ENCODE measurements around the gene SHISA4.
A peak's percentile ranks its signal among the peaks of the same experiment; 100 is the strongest.

The SHISA4 gene

DNA sequence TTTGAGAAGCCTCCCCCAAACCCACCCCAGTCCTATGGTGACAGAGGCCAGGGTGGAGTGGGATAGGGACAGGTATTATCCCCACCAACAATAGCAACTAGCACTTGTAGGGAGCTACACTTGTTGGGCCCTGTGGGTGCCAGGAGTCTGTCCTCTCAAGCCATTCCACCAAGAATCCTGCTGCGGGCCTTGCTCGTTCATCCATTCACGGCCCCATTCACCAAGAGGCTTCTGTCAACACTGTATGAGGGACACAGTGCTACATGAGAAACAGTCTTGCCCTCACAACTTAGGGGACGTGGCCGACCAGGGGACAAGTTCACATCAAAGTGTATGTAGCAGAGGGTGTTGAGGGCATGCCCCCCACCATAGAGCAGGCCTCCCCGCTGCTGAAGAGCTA, 18.9 kb downstream of the SHISA4 start:
- H3K4me3 ChIP-seq (ENCODE audit: low read depth, low read length), result no peak overlapping the region
- no peaks in the 10 kb centered on the region for H3K27me3 ChIP-seq (ENCODE audit: insufficient read depth, low read length)
- H2AFZ ChIP-seq (ENCODE audit: low read length, unreplicated experiment), result no peak overlapping the region
- no peak overlapping the region for H3K27ac ChIP-seq (ENCODE audit: low read depth, low read length)
- peaks cover 31% of the 10 kb centered on the region for H3K4me1 ChIP-seq (ENCODE audit: control insufficient read depth, insufficient read depth, low read length, unreplicated experiment)
- H3K36me3 ChIP-seq (ENCODE audit: insufficient read depth, low read length), result no peaks in the 10 kb centered on the region
- H3K79me2 ChIP-seq (ENCODE audit: control insufficient read depth, insufficient read depth, low read length, unreplicated experiment), result no peaks in the 10 kb centered on the region

DNA sequence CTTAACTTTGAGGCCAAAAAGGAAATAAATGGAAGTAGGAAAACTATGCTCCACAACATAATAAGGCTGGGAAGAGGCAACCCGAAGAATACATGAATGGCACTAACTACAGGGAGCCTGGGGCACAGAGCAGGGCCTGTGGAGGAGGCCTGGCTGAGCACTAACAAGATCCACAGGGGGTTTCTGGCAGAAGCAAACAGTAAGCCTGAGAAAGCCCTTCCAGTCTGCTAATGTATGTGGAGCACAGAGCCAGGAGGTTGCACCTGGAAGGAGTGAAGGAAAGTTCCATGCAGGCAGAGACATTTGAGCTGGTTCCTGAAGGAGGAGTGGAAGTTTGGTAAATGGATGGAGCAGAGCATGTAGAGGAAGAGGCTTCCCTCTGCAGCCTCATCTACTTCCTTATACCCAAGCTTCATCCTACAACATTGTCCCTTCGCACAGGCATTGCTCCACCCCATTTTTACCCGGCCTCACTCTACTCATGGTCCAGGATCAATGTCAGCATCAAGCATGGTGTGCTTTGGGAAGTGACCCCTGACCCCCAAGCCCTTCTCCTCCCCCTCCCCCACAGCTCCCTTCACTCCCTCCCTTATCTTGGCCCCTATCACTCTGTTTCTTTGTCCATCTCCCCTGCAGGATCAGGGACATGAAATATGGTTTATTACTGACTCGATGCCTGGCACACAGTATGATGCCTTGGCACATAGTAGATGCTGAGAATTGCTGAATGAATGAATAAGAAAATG, 23.3 kb downstream of the SHISA4 start:
- Histone ChIP-seq H3K4me1 (ENCODE audit: control insufficient read depth, insufficient read depth, low read length, unreplicated experiment) (peaks cover 11% of the 10 kb centered on the region), H3K36me3 (ENCODE audit: insufficient read depth, low read length) (no peaks in the 10 kb centered on the region), H3K27me3 (ENCODE audit: insufficient read depth, low read length) (no peaks in the 10 kb centered on the region), H3K4me3 (ENCODE audit: low read depth, low read length) (no peak overlapping the region), H3K27ac (ENCODE audit: low read depth, low read length) (no peak overlapping the region), H2AFZ (ENCODE audit: low read length, unreplicated experiment) (no peak overlapping the region), H3K79me2 (ENCODE audit: control insufficient read depth, insufficient read depth, low read length, unreplicated experiment) (no peaks in the 10 kb centered on the region)

DNA sequence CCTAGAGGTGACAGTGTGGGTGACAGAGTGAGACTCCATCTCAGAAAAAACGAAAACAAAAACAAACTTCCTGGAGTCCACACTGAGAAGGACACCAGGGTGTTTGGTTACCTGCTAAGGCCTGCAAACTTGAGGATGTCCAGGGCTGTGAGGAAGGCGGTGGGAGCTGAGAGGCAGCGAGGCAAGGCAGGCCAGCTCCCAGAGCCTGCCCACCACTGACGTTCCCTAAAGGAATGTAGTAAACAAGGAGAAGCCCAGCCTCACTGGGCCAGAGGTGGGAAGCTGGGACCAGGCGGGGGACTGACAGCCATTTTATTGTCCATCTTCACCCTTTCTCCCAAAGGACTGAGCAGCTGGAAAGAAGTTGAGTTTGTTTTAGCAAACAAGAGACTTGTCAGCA, 24.1 kb downstream of the SHISA4 start:
- Histone ChIP-seq H3K79me2 (ENCODE audit: control insufficient read depth, insufficient read depth, low read length, unreplicated experiment) (no peaks in the 10 kb centered on the region), H3K27me3 (ENCODE audit: insufficient read depth, low read length) (no peaks in the 10 kb centered on the region), H2AFZ (ENCODE audit: low read length, unreplicated experiment) (no peak overlapping the region), H3K4me3 (ENCODE audit: low read depth, low read length) (no peak overlapping the region), H3K36me3 (ENCODE audit: insufficient read depth, low read length) (no peaks in the 10 kb centered on the region), H3K27ac (ENCODE audit: low read depth, low read length) (no peak overlapping the region), H3K4me1 (ENCODE audit: control insufficient read depth, insufficient read depth, low read length, unreplicated experiment) (peaks cover 19% of the 10 kb centered on the region)

DNA sequence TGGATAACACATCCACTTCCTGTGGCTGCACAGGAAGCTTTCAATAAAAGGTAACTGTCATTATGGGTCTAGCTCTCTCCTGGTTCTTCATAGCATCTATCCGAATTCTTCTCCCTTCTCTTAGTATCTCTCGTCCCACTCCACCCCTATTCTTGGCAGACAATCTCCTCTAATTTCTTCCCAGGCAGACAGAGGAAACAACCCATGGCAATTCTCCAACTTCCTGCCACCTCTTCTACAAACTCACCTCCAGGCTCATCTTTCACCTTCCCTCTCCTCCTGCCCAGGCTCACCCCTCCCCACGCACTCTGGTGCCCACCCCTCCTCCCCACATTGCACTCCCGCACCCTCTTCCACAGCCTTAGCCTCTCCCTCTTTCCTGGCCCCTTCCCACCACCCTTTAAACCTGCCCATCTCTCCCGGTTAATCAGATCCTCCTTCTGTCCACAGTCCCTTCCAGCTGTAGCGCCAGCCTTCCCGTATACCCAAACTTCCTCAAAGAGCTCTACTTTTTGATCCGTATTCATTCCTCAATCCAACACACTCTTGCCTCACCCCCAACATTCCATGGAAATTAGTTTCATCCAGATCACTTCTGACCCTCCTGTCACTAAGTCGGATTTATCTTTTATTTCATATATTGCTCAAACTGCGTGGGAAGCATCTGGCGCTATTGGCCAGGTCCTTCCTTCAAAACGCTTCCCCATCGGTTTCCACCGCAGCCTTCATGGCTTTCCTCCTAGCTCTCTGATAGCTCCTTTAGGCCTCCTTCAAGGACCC, 25.9 kb downstream of the SHISA4 start:
- Histone ChIP-seq H3K27ac (ENCODE audit: low read depth, low read length) (no peak overlapping the region), H3K79me2 (ENCODE audit: control insufficient read depth, insufficient read depth, low read length, unreplicated experiment) (no peaks in the 10 kb centered on the region), H3K36me3 (ENCODE audit: insufficient read depth, low read length) (no peaks in the 10 kb centered on the region), H3K27me3 (ENCODE audit: insufficient read depth, low read length) (no peaks in the 10 kb centered on the region), H3K4me1 (ENCODE audit: control insufficient read depth, insufficient read depth, low read length, unreplicated experiment) (peaks cover 27% of the 10 kb centered on the region), H3K4me3 (ENCODE audit: low read depth, low read length) (no peak overlapping the region), H2AFZ (ENCODE audit: low read length, unreplicated experiment) (no peak overlapping the region)

DNA sequence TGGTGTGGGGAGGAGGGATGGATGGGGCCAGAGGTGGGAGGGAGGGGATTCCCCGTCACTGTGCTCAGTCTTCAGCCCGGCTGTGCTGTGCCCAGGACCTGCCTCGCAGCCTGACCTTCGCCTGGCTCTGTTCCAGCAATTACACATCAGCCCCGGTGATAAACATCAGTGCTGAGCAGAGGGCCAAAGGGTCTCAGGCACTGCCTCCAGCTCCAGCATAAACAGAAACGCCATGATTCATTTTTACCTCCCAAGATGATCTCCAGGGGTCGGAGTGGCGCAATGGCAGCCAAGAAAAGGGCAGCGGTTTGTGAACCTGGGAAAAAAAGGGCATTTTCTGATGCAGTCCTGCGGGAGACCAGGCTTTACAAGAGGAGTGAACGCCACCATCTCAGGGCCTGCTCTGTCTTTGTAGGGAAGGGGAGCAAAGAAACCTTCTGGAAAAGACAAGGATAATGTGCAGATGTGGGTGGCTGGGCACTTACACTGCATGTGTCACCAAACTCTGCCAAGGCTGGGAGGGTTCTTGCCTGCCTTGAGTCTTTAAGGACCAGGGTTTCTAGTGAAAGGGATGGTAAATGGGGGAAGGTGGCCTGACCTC, 28.1 kb downstream of the SHISA4 start:
- H3K27me3 ChIP-seq (ENCODE audit: insufficient read depth, low read length), result no peaks in the 10 kb centered on the region
- H3K4me3 ChIP-seq (ENCODE audit: low read depth, low read length), result peak overlapping the region; percentile 11; the same call in 1 of the 2 replicates
- H2AFZ ChIP-seq (ENCODE audit: low read length, unreplicated experiment), result no peak overlapping the region
- H3K79me2 ChIP-seq (ENCODE audit: control insufficient read depth, insufficient read depth, low read length, unreplicated experiment), result no peaks in the 10 kb centered on the region
- H3K36me3 ChIP-seq (ENCODE audit: insufficient read depth, low read length), result no peaks in the 10 kb centered on the region
- peak overlapping the region; percentile 74 for H3K27ac ChIP-seq (ENCODE audit: low read depth, low read length)
- H3K4me1 ChIP-seq (ENCODE audit: control insufficient read depth, insufficient read depth, low read length, unreplicated experiment), result peaks cover 27% of the 10 kb centered on the region

DNA sequence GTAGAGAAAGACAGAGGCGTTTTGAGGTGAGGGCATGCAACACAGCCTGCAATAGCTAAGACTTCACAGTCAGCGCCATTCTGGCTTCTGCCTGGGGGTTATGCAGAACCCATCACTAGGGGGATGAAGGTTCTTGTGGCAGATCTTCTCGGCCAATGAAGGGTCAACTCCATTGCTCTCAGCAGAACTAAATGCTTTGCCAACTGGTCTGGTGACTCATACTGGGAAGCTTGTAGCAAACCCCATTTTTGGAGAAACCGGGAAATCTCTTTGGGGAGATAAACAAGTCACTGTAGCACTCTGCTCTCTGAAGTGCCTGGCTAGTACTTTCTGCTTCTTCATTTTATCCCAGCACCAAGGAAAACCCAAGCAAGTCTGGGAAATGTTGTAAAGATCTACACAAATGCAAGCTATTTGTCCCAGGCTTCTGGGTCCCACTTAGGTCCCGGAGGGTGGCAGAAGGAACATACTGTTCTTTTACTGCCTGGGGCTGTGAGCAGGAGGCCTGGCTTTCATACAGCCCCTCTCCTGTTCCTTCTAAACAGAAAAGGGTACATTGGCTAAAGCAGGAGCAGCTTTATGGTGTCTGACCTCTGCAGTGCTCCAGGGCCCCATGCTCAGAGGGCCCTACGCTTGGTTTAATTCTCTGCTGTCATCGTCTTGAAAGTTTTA, 28.8 kb downstream of the SHISA4 start:
- Histone ChIP-seq H2AFZ (ENCODE audit: low read length, unreplicated experiment) (no peak overlapping the region), H3K27me3 (ENCODE audit: insufficient read depth, low read length) (no peaks in the 10 kb centered on the region), H3K4me3 (ENCODE audit: low read depth, low read length) (peak overlapping the region; percentile 11; the same call in 1 of the 2 replicates), H3K4me1 (ENCODE audit: control insufficient read depth, insufficient read depth, low read length, unreplicated experiment) (peaks cover 27% of the 10 kb centered on the region), H3K36me3 (ENCODE audit: insufficient read depth, low read length) (no peaks in the 10 kb centered on the region), H3K79me2 (ENCODE audit: control insufficient read depth, insufficient read depth, low read length, unreplicated experiment) (no peaks in the 10 kb centered on the region), H3K27ac (ENCODE audit: low read depth, low read length) (peak overlapping the region; percentile 74)

DNA sequence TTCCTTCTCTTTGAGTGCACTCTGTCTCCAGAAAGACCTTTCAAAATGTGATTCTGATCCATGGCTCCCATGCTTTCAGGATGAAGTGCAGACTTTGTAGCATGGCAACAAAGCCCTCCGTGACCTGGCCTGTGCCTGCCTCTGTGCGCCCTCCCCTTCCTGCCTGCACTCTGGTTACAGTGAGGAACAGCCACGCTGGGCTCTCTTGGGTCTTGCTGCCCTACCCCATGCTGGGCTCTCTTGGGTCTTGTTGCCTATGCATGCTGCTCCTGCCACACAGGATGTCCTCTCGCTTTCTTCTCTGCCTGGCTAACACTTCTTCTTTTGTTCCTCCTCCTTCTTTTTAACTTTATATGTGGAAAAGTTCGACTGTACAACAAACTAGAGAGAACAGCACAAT, 29.6 kb downstream of the SHISA4 start:
- H2AFZ ChIP-seq (ENCODE audit: low read length, unreplicated experiment), result no peak overlapping the region
- H3K27ac ChIP-seq (ENCODE audit: low read depth, low read length), result peak overlapping the region; percentile 74; the same call in 1 of the 2 replicates
- H3K27me3 ChIP-seq (ENCODE audit: insufficient read depth, low read length), result no peaks in the 10 kb centered on the region
- no peaks in the 10 kb centered on the region for H3K79me2 ChIP-seq (ENCODE audit: control insufficient read depth, insufficient read depth, low read length, unreplicated experiment)
- no peaks in the 10 kb centered on the region for H3K36me3 ChIP-seq (ENCODE audit: insufficient read depth, low read length)
- H3K4me3 ChIP-seq (ENCODE audit: low read depth, low read length), result no peak overlapping the region
- H3K4me1 ChIP-seq (ENCODE audit: control insufficient read depth, insufficient read depth, low read length, unreplicated experiment), result peaks cover 27% of the 10 kb centered on the region

DNA sequence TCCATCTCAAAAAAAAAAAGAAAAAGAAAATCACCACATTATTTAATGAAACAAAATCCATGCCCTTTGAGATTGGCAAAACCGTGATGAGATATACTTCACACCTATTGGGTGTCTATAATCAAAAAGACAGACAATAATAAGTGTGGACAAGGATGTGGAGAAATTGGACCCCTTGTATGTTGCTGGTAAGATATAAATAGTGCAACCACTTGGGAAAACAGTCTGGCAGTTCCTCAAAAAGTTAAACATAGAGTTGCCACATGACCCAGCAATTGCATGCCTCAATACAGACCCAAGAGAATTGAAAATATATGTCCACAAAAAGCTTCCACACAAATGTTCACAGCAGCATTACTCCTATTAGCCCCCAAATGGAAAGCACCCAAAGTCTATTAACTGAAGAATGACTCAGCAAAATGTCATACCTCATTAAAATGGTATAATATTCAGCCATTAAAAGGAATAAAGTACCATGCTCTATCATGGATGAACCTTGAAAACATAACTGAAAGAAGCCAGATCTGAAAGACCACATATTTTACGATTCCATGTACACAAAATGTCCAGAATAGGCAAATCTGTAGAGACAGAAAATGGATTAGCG, 33.4 kb downstream of the SHISA4 start:
- H3K4me1 ChIP-seq (ENCODE audit: control insufficient read depth, insufficient read depth, low read length, unreplicated experiment), result peaks cover 15% of the 10 kb centered on the region
- no peak overlapping the region for H3K27ac ChIP-seq (ENCODE audit: low read depth, low read length)
- no peaks in the 10 kb centered on the region for H3K36me3 ChIP-seq (ENCODE audit: insufficient read depth, low read length)
- no peaks in the 10 kb centered on the region for H3K79me2 ChIP-seq (ENCODE audit: control insufficient read depth, insufficient read depth, low read length, unreplicated experiment)
- no peaks in the 10 kb centered on the region for H3K27me3 ChIP-seq (ENCODE audit: insufficient read depth, low read length)
- no peak overlapping the region for H2AFZ ChIP-seq (ENCODE audit: low read length, unreplicated experiment)
- H3K4me3 ChIP-seq (ENCODE audit: low read depth, low read length), result no peak overlapping the region

DNA sequence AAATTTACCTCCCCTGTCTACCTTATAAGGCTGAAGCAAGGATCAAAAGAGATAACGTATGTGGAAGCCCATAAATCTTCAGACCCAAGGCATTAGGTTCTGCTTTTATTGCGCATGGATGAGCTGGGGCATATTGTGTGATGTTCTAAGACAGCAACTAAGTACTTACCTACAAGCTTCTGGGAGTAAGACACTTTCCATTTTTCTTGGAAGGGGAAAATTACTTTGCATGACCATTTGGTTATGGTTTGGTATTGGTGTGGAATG, 36.5 kb downstream of the SHISA4 start:
- Histone ChIP-seq H3K27ac (ENCODE audit: low read depth, low read length) (no peak overlapping the region), H3K27me3 (ENCODE audit: insufficient read depth, low read length) (no peaks in the 10 kb centered on the region), H3K36me3 (ENCODE audit: insufficient read depth, low read length) (no peaks in the 10 kb centered on the region), H2AFZ (ENCODE audit: low read length, unreplicated experiment) (no peak overlapping the region), H3K79me2 (ENCODE audit: control insufficient read depth, insufficient read depth, low read length, unreplicated experiment) (no peaks in the 10 kb centered on the region), H3K4me3 (ENCODE audit: low read depth, low read length) (no peak overlapping the region), H3K4me1 (ENCODE audit: control insufficient read depth, insufficient read depth, low read length, unreplicated experiment) (no peaks in the 10 kb centered on the region)

DNA sequence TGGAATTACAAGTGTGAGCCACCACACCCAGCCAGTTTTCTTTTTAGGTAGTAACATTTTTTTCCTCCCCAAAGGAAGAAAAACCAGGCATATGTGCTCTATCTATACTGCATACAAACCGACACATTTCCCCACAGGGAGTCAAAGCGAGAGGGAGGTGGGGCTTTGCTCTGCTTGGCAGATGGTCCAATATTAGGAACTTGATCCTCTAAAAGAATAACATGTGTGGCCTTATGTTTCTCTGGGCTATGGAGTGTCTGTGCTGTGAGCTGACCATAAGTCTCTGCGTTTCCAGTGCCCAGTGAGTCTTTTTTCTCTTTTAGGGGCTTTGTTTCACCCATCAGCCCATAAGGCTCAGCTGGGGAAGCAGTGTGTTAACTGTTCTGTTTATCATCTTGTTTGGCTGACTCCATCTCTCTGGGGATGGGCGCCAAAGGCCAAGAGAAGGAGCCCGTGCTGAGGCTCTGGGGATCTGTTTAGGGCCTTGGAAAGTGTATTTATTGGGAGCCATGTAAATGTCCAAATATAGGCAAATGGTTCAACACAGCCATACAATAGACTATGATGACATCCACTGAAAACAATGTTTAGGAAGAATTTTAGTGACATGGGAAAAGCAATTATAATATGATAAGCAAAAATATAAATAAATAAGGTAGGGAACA, 37.4 kb downstream of the SHISA4 start:
- H3K4me3 ChIP-seq (ENCODE audit: low read depth, low read length), result no peak overlapping the region
- no peak overlapping the region for H2AFZ ChIP-seq (ENCODE audit: low read length, unreplicated experiment)

More for the DNA sequence above, 37.4 kb downstream of the SHISA4 start:
- H3K4me1 ChIP-seq (ENCODE audit: control insufficient read depth, insufficient read depth, low read length, unreplicated experiment), result no peaks in the 10 kb centered on the region
- H3K27me3 ChIP-seq (ENCODE audit: insufficient read depth, low read length), result no peaks in the 10 kb centered on the region
- no peak overlapping the region for H3K27ac ChIP-seq (ENCODE audit: low read depth, low read length)
- H3K79me2 ChIP-seq (ENCODE audit: control insufficient read depth, insufficient read depth, low read length, unreplicated experiment), result no peaks in the 10 kb centered on the region
- H3K36me3 ChIP-seq (ENCODE audit: insufficient read depth, low read length), result no peaks in the 10 kb centered on the region
